GM11168 (cell line): ENCODE results near the gene ENO3.

Source experiments
- in situ Hi-C: fragments of 300-500 bp; cut with MboI; formaldehyde crosslinking; loops from one replicate; pipeline ENCODE4 v1.12.0; 2022; ENCODE audit warnings: low sequenced_read_pairs; ENCODE audit not compliant: unreplicated experiment

Gene ENO3

DNA sequence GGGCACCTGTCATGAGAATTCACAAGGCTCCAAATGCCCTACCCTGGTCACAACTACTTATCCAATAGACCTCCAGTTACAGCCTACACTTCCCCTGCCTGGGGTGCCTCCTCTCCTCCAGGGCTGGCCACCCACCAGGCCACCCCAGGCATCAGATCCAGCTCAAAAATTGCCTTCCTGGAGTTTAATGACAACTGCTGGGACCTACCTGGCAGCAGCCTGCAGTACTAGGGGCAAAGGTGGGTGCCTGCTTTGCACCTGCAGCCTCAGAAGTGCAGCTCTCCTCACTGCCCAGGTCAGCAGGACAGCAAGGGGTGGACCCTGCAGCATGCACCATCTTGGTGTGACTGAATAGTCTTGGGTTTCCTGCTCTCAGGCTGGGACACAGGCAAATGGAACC, 15.3 kb upstream of the ENO3 start:
- in situ Hi-C loops, result no loop called here

DNA sequence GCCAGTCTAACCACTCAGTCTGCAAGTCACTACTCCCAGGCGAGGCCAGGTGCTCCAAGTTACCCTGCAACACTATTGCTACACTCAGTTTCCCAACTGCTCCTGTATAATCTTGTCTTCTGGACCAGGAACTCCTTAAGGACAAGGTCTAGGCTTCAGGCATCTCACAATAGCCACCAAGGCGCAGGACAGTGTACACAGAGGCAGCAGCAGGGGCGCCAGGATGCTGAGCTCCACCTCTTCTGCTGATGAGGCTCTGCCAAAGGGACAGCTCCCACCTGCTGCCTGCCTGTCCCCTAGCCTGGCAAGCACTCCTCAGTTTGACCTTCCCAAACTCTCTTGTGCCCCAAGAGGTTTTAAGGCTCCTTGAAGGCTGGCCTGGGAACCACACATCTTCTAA, 14.5 kb upstream of the ENO3 start:
- in situ Hi-C loops, result no loop called here

DNA sequence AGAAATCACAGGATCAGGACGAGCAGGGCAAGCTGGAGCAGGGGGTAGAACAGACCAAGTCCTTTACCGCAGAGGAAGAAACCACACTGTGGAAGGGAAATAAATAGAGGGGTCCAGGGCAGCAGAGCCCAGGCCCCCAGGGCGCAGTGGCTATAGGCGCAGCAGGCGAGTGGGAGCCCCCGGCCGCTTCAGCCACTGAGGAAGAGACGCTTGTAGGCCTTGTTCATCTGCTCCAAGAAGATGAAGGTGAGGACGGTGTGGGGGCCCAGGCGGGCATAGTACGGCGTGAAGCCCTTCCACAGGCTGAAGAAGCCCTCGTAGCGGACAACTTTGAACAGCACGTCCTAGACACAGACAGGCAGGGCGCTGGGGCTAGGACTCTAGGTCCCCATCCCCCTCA, 13.4 kb upstream of the ENO3 start:
- in situ Hi-C loops, result no loop called here

- in situ Hi-C loops, result no loop called here
Observed at GRCh38 chr17:4938069-4938491, 12.8 kb upstream of the ENO3 start.

DNA sequence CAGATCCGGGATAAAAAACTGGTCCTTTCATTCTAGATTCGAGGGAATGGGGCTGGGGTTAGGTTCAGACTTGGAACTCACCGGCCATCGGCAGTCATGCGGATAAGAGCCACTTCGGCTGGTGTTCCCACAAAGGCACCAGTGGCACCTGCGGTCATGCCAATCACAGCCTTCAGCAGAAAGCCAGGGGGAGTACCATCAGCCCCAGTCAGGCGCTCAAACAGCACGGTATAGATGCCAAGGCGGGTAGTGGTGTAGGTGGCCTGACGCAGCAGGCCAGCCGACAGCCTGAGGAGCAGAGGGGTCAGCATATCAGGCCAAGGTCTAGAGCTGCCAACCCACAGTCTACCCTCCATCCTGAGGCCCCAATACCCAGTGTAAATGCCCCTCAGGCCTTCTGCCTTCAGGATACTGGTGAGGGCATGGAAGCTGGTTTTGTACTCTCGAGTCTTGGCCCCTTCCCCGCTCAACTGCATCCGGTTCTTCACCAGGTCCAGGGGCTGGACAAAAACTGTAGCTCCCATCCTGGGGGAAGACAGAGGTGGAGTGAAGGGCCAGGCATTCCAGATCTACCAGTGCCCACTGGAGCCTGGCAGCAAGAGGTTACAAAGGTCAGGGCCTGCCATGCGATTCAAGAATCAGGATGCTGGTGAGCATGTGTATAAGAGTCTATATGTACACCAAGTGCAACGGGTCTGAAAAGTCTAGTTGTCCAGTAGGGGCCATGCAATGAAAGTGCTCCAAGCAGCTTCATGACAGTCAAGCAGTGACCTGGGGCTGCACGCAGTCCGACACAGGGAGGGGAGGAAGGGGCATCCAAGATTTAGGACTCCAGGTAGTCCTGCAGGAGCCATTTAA, 12.0 kb upstream of the ENO3 start:
- in situ Hi-C loops, result no loop called here

DNA sequence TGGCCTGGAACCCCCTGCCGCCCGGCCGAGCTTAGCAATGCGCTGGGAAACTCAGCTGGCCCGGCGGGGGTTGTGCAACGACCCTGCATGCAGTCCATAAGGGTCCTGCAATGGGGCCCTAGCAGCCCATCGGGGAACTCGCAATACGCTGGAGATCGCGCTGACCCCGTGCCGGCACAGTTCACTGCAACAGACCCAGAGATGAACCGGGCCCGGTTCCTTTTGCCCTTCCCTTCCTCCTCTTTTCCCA, 11.4 kb upstream of the ENO3 start:
- in situ Hi-C loops, result no loop called here

DNA sequence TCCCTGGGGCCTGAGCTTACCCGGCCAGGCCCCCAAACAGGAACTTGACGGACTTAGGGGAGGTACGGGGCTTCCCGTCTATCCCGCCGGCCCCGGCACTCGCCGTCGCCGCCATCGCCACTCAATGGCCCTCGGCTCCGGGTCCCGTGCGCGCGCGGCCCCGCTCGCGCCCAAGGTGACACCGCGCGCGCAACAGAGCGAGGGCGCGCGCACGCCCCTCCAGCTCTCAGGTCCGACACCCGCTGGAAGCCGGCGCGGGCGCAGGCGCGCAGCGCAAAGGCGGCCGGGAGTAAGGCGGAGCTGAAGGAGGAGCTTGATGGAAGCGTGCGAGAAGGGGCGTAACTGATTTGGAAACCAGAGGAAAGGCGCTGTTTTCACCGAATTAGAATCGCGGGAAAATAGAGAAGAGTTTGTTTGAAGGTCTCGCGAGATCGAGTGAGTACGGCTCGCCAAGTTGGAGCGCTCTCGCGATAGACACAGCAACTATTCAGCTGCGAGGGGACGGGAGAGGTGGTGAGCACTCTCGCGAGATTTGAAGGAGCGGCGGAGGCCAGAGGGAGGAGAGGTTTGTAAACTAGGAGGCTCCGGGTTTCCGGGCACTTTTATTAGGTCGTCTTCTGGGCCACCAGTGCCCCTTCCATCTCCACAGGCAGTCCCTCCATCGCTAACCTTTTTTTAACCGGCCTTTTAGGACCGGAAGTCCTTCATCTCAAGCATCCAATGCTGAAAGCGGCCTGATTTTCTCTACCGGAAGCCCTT, 10.9 kb upstream of the ENO3 start, which contains the start of the genes RNF167 and SLC25A11:
Gene RNF167, plus strand, starts transcription at position 473 of the 759 bp plus-strand sequence. CDS start 642 bp downstream, outside the sequence.
Gene SLC25A11, minus strand, starts transcription at position 251 of the 759 bp plus-strand sequence. Its CDS starts 136 bp downstream, at position 115.
- in situ Hi-C loops, result no loop called here

GRCh38 chr17:4940555-4941318, 10.2 kb upstream of the ENO3 start:
- in situ Hi-C loops, result no loop called here

DNA sequence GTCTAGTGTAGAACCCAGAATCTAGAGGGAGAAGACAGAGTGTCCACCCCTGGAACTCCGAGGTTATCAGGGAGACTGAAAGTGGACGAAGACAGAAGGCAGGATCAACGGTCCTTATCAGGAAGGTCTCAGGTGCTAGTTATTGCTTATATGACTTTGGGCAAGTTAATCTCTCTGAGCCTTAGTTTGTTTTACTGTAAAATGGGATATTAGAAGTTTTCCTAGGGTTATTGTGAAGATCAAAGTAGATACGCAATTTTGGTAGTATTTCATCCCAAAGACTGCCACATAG, 9.7 kb upstream of the ENO3 start:
- in situ Hi-C loops, result no loop called here

DNA sequence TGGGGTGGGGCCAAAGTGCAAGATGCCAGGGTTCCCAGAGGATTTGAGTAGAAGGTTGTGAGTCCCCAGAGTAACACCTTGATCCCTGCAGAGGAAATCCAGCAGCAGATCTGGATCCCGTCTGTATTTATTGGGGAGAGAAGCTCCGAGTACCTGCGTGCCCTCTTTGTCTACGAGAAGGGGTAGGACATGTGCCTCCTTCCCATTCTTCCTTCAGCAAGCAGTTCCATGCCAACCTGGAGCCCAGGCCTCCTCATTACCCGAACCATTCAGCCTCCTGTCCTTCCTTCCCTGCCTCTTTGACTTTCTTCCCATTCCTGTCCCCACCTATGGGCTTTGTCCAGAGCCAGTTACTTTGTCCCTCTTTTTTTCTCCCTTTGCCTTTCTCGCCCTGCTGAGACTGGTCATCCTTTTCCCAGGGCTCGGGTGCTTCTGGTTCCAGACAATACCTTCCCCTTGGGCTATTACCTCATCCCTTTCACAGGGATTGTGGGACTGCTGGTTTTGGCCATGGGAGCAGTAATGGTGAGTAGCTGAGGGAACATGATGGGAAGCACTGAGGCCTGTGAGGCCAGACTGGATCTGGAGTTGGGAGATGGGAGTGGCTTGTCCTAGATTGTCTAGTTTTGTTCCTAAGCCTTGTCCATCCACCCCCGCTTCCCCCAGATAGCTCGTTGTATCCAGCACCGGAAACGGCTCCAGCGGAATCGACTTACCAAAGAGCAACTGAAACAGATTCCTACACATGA, 8.0 kb upstream of the ENO3 start:
- in situ Hi-C loops, result no loop called here

DNA sequence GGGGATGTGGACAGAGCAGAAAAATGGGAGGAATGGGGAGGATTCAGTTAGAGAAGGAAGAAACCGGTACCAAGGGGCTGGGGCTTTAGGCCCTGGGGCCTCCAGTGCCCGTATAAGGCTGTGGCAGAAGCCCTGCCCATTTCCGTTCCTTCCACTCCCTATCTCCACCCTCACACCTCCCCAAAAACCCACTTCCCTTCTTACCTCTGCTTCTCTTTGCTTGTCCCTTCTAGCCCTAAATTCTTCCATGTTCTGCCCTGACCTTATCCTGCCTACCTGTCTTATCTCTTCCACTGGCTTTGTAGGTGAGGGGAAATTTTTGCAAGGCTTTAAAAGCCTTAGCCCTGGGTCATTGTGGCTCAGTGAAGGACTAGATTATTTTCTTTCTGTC, 6.8 kb upstream of the ENO3 start:
- in situ Hi-C loops, result no loop called here

GRCh38 chr17:4944554-4945175, 6.3 kb upstream of the ENO3 start:
- in situ Hi-C loops, result no loop called here

GRCh38 chr17:4945176-4945943, 5.6 kb upstream of the ENO3 start:
- in situ Hi-C loops, result no loop called here

DNA sequence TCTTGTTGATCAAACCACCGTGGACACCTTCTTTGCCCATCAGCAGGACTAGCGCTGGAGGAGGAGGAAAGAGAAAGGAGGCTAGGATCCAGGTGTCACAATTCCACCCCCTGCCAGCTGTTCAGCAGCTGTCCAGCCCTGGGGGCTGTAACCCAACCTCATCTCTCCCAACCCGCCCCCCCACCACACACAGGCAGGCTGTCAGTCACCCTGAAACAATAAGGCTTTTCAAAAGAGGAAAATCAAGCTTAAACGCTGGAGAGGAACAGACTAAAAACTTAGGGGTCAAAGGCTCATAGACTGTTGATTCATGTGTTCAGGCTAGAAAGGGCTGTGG, 5.0 kb upstream of the ENO3 start:
- in situ Hi-C loops, result no loop called here

GRCh38 chr17:4946312-4946976, 4.5 kb upstream of the ENO3 start:
- in situ Hi-C loops, result no loop called here

DNA sequence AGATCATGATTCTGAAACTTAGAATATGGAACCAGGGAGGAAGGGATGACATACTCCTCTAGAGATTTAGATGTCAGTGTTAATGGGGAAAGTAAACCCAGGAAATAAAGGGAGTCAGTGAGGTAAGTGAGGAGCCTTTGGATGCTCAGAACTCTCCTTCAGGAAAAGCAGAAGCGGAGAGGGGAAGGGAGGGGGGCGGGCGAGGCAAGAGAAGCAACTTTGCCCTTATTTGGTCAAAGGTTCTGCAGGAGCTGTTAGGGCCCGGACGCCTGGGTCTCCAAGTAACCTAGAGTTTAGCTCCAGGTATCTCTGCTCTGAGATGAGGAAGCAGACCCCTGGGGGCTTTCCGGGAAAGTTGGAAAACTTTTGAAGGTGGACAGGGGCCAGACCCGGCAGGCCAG, 3.9 kb upstream of the ENO3 start:
- in situ Hi-C loops, result no loop called here

GRCh38 chr17:4947411-4948165, 3.3 kb upstream of the ENO3 start:
- in situ Hi-C loops, result no loop called here
